ENCODE measurements around the gene DHX29.

DNA sequence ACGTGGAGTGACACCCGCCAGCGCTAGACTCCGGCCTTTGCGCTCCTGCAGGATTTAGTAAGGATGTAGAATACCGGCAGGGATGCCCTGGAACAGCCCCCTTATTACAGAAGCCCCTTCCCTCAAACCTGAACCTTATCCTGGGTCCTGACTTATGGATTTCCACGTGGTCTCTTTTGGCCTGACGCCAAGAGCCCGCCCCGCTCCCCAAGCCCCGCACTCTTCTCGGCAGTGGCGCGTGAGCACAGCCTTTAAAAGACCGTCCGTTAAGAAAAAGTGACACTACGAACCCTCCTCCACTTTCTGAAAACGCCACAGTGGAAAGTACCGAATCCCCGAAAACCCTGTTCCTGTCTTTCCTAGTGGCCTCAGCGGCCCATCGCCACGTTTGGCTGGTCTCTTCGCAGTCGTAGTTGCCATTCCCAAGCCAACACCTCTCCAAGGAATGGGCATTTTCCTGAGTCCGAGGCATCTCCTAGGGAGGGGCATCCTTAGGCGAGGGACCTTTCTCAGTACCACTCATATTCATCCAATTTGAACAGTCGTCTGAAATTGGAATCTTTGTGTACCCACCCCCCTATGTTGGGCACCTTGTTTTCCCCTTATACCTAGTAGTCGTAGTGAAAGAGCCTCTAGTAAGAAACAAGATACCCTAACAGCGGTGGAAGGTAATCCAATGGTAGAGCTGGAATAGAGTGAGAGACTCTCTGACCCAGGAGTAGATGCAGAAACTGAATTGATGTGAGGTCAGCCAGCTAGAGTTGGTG, 79.6 kb downstream of the DHX29 start:
- TF ChIP-seq EZH2 (IDR thresholded peaks at IDR 0.05; ENCODE audit: low read depth) (no peak), CTCF (conservative IDR thresholded peaks at IDR 0.05) (no peak)

All from PC-9 (cell line).